HG02970 (cell line): Measurements from ENCODE around the gene PPP2R5C.
"Not testable (repeated sequence)": the region's sequence is repeated elsewhere in the genome, so short reads cannot be mapped to it uniquely, and the experiment has no call there.

Experiments used
- ATAC-seq: cut with Tn5 transposase; IDR thresholded peaks from one replicate; pipeline ENCODE4 v1.9.1; 2021; ENCODE audit warnings: mild to moderate bottlenecking, moderate library complexity, moderate number of reproducible peaks; ENCODE audit not compliant: unreplicated experiment, low FRiP score

The PPP2R5C gene

DNA sequence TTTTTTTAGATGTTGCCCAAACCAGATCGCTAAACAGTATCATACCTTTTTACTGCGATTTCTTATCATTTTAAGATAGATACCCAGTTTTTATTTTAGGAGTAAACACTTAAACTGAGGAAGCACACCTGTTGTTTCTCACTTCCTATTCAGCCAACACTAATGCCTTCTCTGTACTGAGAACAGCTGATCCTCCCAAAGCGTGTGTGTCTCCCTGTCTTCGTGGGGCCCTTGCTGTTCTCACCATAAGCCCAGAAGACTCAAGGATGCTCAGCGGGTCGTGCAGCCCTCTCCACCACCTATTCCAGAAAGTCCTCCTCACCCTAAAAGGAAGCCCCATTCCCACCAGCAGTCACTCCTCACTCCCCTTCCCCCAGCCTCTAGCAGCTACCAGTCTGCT lies 14.8 kb downstream of the PPP2R5C start:
- ATAC-seq, result no peak

DNA sequence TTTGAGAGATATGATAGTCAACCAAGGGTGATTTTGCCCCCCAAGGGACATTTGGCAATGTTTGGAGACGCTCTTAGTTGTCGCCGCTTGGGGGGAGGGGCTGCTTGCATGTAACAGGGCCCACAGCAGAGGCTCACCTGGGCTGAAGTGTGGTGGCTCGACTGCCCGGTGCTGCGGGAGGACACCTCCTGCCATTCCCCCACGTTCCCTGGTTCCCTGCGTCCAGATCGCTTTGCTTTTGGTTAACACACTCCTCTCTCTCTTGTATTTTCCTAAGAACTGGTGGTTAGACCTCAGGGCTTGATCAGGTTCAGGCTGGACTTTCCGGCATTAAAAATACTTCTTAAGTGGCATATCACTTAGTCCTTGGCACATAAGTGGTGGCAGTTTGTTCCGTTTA lies 18.9 kb downstream of the PPP2R5C start:
- no peak for ATAC-seq

DNA sequence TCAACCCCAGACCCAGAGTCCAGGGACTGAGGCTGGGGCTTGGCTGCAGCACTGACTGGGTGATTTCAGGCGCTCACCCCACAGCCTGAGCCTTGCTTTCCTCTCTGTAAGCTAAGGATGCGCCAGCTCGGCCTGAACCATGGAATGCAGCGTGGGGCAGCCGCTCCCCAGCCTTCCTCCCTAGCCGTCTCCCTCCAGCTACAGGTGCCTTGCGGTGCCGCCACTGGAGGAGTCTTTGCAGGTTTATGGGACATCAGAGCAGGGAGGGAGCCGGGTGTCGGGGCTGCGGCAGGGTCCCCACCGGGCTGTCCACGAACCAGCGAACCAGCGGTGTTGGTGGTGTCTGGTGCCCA lies 19.4 kb downstream of the PPP2R5C start:
- no peak for ATAC-seq

DNA sequence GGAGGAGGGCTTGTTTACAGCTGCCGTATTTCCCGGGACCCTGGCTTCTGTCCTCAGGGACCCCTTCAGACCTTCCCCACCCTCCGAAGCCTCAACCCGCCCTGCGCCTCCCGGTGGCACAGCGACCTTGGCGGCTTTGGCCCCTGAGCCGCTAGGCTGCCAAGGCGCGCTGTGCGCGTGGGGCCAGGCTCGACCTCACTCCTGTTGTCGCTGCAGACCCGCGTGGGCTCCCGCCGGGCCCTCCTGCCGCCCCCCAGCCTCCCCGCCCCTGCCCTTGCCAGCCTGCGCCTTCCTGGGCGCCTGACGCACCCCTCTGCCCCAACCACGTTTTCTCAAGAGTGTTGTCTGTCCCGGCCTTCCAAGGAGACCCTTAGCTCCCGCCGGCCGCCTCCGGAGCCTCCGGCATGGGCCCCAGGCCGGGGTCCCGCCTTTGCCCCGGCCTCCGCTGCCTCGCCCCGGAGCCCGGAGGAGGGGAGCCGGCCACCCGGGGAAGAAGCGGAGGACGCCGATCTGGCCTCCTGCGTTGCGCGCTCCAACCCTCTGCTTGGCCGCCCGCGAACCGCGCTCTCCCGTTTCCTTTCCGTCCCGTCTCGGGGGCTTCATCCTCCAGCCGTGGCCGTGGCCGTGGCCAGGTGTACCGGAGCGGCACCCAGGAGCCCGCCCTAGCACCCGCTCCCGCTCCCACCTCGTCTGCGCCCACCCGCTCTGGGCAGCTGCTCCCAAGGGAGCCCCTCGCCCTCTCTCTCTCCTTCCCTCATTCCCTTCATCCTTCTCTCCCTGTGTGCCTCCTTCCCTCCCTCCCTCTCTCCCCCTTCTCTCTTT lies 19.9 kb downstream of the PPP2R5C start:
- no peak for ATAC-seq

DNA sequence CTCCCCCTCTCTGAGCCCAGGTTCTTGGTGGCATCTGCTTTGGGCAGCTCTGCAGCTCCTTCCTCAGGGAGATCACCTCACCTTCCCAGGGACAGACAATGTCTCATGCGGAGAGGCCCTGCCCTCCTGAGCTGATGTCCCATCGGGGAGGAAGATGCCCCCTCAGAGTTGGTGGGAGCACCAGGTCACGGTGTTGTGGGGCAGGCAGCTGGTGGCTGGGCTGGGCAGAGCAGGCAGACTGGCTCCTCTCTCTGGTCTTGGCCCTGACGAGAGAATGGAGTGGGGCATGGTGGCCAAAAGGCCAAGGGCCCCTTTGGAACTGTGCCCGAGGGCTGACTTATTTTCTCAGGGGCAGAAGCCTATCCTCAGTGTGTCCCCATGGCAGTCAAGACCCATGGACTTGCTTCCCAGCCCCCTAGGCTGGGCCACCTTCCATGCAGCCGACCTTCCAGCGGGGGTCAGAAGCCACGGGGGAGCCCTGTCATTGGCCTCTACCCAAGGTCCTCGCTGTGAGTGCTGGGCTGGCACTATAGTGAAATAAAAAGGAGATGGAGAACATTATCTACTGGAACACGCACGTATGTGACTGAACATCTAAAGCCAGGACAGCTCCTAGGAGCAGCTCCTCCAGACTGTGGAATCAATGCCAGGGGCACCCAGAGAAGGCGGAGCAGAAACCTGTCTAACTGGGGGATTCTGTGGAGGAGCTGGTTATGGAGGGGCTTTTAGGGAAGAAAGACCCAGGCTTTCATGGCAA lies 21.9 kb downstream of the PPP2R5C start:
- no peak for ATAC-seq

DNA sequence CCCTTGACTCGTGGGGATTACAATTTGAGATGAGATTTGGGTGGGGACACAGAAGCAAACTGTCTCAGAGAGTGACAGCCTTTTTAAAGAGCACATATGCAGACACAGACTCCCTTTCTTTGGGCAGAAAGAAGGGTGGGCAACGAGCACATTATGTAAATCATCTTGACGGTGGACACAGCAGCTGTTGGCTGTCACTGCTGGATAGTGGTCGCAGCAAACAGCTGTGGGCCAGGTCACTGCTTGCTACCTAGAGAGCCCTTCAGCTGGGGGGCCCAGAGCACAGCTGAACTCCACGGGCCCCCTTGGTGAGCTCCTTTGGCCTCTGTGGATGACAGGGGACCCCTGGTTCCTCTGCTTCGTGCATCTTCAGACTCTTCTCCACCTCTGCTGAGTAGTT lies 23.1 kb downstream of the PPP2R5C start:
- ATAC-seq, result no peak

DNA sequence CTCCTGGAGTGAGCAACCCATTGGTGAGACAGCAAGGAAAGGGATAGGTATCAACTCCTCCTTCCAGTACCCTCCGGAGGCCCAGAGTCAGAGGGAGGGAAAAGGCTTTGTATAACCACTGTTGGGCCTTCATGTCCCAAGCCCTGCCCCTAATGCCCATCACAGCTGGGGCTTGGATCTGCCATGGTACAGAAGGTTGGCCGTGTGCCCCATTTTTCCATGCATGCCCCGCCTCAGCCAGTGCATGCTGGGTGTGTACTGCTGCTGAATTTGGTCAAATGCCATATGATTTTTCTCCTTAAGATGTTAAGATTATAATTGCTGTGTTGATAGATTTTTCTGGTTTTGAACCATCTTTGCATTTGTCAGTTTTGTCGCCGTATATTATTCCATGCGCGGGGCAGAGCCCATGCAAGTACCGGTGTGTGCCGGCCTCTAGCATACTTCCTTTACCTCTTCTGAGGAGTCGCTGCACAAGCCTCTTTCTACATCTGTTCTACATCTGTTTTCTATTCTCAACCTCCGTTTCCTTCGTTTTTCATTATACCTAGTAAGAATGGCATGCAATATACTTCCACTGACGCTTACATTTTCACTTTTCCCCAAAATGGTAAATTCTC lies 26.6 kb downstream of the PPP2R5C start:
- no peak for ATAC-seq

DNA sequence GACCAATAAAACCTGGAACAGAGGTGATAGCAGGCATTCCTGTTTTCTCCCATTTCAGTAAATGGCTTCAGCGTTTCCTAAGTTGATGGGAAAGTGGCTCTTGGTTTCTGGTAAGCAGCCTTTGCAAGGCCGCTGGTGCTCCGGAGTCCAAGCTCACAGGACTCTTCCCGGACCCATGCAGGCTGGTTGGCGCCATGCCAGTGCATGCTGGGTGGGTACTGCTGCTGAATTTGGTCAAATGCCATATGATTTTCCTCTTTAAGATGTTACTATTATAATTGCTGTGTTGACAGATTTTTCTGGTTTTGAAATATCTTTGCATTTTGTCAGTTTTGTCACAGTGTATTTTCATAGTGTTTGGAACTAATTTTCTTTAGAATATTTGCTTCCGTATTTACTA lies 27.7 kb downstream of the PPP2R5C start:
- ATAC-seq, result no peak

DNA sequence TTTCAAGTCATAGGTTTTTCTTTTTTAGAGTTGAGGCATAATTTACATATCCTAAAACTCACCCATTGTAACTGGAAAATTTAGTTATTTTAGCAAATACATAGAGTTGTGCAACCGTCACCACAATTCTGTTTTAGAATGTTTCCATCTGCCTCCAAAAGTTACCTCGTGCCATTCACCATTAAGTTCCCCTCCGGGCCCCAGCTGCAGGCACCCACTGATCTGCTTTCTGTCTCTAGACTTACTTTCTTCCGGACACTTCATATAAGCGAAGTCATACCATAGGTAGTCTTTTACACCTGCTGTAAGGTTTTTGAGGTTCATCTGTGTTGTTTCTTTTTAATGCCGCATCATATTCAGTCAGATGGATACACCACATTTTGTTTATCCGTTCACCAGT lies 28.7 kb downstream of the PPP2R5C start:
- no peak for ATAC-seq

DNA sequence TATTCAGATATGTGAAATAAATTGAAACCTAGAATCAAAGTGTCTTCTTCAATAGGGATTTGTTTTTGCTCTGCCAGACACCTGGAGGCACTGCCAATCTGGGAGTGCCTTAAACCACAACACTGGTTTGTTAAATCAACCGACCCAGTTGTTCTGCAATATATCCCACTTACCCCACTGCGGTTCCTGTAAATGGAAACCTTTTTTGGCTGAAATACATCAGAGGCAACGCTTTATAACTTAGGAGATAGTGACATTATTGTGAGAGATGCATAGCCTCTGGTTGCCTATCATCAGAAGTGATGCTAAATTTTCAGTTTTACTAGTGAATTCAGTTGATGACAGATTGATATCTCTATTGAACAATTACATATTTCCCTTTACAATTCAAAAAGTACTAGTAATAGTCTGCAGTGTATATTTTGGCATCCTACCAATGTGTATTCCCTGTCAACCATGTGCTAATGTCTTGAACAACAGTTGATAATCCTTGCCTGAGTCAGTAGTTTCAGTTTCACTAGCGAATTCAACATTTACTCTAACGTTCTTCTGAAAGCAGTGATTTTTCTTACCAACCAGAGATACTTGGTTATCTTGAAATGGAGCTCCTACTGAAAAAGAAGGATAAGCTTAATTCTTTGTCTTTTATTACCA lies 30.5 kb downstream of the PPP2R5C start:
- ATAC-seq, result no peak

DNA sequence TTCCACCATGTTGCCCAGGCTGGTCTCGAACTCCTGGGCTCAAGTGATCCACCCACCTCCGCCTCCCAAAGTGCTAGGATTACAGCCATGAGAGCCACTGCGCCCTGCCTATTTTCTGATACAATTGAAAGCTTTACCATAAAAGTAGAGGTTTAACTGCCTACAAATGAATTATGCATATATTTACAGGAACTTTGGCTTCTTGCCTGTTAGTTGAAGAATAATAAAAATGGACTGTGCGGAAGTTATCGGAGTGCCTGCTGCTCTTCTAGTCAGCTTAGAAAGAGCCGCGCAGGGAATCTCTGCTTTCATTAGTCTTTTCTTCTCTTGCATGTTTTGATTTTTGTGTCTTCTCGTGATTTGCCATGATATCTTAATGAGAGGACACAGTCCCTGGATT lies 34.5 kb downstream of the PPP2R5C start:
- no peak for ATAC-seq

DNA sequence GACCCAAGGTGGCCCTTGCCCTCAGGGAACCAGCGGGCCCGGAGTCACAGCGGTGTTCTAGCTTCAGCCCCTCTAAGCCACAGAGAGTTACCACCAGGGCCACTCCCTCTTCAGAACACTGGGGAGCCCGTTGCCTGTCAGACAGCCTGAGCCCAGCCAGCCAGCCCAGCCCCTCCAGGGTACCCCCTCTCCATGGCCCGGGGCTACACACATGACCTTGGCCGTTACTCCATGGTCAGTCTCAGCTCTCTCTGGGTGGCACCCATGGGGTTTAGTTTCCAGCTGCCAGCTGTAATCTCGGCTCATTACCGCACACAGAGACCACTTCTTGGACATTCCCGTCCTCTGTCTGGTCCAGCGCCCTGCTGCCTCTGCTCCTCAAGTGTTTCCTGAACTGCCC lies 35.0 kb downstream of the PPP2R5C start:
- no peak for ATAC-seq

DNA sequence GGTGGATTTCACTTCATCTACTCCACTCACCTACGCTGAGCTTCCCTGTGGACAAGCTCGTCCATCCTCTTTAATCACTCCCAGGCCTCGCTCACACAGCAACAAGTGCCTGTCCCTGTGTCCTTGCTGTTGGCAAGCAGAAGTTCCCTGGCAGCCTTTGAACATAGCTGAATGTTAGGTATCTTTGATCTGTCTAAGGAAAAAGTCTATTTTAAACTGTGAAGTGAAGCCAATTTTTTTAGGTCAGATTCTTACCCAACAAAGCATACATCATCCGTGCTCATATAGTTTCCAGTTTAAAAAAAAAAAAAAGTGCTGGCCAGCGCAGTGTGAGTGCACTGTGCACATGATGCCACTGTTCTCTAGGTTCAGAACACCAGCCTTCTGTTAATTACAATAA lies 36.3 kb downstream of the PPP2R5C start:
- no peak for ATAC-seq

DNA sequence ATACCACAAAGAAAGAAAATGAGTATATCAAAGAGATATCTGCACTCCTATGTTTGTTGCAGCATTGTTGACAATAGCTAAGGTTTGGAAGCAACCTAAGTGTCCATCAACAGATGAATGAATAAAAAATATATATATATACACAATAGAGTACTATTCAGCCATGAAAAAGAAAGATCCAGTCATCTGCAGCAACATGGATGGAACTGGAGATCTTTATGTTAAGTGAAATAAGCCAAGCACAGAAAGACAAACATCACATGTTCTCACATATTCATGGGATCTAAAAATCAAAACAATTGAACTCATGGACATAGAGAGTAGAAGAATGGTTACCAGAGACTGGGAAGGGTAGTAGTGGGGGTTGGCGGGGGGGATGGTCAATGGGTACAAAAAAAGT lies 42.9 kb downstream of the PPP2R5C start:
- not testable (repeated sequence) for ATAC-seq

DNA sequence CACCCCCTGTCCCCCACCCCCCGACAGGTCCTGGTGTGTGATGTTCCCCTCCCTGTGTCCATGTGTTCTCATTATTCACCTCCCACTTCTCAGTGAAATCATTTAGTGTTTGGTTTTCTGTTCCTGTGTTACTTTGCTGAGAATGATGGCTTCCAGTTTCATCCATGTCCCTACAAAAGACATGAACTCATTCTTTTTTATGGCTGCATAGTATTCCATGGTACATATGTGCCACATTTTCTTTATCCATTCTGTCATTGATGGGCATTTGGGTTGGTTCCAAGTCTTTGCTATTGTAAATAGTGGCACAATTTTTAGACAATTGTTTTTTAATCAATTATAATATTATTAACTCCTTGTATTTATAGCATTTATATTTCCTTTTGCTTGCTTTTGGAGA lies 44.7 kb downstream of the PPP2R5C start:
- ATAC-seq, result not testable (repeated sequence)

DNA sequence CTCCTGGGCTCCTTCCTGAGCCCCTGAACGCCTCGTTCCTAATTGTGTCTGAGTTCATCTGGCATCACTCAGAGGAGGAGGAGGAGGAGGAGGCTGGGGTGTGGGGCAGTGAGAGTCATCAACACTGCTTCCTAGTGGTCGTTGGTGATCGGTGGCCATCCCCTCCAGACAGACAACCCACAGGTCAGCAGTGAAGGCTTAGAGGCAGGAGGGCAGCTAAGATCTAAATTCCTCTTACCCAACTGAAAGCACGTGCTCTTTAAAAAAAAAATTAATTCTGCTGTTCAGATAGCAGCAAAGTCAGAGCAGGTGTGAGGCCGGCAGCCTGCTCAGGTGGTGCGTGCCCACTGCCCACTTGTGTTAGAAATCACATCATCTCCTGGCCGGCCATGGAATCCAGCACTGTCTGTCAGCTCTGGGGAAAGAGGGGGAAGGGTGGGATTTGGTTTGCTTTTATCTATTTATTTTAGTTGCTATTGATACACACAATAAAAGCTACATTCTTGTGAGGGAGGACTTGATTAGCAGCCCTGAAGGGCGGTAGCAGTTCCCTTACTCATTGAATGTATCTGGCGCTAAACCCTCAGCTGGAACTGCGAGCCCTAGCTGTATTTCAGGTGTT lies 46.6 kb downstream of the PPP2R5C start:
- ATAC-seq, result no peak

DNA sequence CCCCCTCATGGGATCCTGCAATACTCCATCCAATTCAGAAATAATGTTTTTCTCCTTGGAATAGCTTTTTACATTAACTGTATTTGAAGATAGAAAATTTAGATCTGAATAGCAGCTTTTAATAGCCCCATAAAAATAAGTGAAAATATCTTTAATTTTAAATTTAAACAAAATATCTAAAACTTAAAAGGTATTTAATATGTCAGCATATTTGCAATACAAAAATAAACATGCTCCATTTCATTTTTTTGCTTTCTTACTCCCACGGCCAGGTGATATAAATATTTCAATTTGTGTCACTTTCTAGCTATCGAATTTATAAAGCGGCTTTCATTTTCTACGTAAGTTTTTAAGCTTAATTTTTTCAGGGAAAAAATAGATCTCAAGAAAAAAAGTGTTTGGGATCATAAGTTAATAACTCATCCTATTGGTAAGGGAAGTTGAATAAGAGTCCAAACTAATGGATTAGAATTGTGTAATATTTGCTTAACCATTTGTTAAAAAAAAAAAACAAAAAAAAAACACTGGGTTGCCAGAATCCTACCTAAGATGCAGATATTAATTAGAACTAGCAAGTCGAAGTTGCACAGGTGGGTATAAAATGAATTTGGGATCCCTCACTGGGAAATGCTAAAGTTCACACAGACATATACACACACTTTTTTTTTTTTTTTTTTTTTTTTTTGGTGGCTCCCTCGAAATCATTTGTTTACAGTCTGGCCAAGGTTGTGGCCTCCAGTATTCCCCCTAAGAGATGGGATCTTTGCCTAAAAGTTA lies 47.6 kb downstream of the PPP2R5C start:
- no peak for ATAC-seq

DNA sequence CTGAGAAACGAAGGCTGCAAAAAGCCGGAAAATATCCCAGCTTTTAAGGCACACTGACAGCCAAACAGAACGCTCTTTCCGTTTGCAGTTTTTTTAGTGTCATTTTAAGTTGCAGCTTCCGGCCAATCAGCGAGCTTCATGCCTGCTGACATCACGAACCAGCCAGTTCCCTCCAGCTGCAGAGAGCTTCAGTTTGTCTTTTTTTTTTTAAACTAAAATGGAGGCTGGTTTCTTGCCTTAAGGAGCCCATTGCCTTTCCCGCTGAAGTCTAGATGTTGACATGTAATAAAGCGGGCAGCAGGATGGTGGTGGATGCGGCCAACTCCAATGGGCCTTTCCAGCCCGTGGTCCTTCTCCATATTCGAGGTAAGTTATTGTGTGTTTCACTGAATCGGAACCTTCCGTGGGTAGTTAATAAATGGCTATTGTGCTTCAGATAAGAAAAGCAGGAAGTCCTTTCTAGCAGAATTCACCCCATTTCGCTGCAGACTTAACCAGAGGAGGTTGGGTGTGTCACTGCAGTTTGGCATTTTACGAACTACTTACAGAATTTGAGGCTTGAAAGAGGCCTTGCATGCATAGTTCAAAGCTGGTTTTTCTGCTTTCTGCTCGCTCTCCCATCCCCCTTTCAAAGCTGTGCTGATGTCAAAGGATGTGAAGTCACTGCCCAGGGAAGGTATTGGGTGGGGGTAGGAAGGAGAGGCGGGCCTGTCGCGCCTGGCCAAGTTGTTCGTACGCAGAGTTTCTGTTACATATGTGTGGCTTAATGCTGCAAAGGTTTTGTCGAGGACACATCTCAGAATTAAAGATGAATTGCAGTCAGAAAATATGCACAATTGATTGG lies 48.4 kb downstream of the PPP2R5C start:
- peak; percentile 71 for ATAC-seq
